HG03066 (cell line): ENCODE data around the gene CERS5.

Experiments
- ATAC-seq: cut with Tn5 transposase; IDR thresholded peaks from one replicate; pipeline ENCODE4 v1.9.1; 2021; ENCODE audit warnings: low read depth; ENCODE audit not compliant: unreplicated experiment

The CERS5 gene

GRCh38 chr12:50142993-50143392 is 24.2 kb downstream of the CERS5 start:
- no peak for ATAC-seq

GRCh38 chr12:50132505-50133135 is 34.5 kb downstream of the CERS5 start:
- ATAC-seq, result no peak

DNA sequence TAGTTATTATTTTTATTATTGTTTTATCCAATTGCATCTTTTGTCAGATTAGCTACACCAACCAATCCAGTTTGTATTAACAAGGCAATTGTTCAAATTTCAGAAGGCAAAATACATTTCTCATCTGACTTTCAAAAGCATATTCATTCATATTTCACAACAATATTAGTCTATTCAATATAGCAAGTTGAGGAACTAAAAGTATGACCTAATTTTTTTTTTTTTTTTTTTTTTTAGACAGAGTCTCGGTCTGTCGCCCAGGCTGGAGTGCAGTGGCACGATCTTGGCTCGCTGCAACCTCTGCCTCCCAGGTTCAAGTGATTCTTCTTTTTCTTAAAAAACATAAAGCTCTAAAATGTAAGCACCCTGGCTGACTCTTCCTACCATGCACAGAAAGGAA is 37.9 kb downstream of the CERS5 start:
- ATAC-seq, result no peak

DNA sequence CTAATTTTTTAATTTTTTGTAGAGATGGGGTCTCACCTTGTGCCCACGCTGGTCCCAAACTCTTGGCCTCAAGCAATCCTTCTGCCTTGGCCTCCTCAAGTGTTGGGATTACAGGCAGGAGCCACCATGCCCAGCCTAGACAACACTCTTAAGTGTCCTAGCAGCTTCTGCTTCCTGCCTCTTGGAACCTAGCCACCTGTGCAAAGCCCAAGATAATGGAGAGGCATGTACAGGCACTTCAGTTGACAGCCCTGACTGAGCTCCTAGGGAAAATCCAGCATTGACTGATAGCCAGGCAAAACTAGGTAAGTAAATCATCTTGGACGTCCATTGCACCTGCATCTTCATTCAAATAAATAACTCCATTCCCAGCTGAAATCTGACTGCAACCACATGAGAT is 39.6 kb downstream of the CERS5 start:
- ATAC-seq, result no peak

DNA sequence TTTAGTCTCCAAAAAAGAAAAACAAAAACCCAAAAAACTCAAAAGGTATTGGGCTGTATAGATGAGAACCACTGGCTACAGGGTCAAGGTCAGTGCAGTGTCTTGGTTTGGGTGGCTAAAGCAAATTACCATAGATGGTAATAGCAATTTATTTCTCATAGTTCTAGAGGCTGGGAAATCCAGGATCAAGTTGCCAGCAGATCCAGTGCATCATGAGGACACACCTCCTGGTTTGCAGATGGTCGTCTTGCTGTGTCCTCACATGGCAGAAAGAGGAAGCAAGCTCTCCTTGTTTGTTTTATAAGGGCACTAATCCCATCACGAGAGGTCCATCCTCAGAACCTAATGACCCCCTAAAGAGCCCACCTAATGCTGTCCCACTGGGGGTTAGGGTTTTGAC is 44.0 kb downstream of the CERS5 start:
- ATAC-seq, result no peak

DNA sequence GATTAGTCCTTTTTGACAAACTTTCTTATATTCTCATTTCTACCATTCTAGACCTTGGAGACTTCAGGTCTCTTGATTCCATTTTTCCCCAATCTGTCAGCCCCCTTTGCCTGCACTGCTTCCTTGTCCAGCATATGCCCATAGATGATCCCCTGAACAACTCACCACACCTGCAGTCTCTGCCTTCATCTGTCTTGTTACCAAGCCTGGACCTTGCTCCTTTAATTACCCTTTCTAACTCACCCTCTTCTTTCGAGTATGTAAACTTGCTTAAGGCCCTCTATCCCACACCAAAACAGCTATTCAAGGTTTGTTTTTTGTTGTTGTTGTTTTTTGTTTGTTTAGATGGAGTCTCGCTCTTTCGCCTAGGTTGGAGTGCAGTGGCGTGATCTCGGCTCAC is 45.5 kb downstream of the CERS5 start:
- no peak for ATAC-seq

DNA sequence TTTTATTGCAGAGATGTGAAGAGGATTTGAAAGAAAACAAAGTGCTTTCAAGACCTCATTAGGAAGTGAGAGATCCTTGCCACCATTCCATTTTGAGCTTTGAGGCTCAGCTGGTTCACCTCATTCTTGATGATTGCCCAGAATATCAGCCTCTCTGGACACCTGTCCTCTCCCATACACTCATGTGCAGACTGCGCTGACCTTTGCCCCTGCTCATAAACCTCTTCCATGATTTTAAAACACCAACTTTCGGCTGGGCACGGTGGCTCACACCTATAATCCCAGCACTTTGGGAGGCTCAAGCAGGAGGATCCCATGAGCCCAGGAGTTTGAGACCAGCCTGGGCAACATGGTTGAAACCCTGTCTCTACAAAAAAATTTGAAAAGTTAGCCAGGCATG is 46.2 kb downstream of the CERS5 start:
- no peak for ATAC-seq

GRCh38 chr12:50120521-50120920 is 46.6 kb downstream of the CERS5 start:
- ATAC-seq, result no peak

DNA sequence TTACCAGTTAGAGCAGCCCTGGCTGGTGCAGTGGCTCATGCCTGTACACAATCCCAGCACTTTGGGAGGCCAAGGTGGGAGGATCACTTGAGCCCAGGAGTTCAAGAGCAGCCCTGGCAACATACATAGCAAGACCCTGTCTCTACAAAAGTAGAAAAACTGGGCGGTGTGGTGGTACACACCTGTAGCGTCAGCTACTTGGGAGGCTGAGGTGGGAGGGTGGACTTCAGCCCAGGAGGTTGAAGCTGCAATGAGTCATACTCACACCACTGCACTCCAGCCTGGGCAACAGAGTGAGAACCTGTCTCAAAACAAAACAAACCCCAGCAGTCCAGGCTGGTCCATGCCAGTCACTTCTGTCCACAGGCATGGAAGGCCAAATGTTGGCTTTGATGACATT is 47.8 kb downstream of the CERS5 start:
- no peak for ATAC-seq

GRCh38 chr12:50117057-50117622 is 50.0 kb downstream of the CERS5 start:
- no peak for ATAC-seq

DNA sequence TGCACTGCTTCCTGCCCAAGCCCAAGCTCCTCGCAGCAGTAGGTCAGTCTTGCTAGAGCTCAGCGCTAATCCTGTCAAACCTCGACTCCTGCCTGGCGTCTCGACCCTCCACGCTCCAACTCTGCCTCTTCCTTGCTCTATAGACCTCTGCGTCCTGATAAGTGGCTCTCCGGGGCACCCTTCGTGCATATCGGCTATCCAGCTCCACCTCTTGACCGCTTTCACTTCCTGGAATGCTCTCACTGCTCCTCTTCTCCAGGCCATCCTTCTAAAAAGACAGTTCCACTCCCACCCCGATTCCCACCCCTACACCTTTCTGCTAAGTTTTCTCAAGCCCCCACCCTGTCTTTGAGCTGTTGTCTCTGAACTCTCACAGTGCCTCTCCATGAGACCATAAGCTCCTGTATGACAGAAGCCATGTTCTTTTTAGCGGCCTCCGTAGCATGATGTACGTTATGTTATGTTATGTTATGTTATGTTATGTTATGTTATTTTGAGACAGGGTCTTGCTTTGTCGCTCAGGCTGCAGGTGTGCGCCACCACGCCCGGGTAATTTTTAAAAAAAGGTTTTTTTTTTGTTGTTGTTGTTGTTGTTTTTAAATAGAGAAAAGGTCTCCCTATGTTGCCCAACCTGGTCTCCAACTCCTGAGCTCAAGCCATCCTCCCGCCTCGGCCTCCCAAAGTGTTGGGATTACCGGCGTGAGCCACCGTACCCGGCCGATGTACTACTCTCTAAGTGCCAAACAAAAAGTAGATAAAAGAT is 54.5 kb downstream of the CERS5 start:
- ATAC-seq, result peak; percentile 7

DNA sequence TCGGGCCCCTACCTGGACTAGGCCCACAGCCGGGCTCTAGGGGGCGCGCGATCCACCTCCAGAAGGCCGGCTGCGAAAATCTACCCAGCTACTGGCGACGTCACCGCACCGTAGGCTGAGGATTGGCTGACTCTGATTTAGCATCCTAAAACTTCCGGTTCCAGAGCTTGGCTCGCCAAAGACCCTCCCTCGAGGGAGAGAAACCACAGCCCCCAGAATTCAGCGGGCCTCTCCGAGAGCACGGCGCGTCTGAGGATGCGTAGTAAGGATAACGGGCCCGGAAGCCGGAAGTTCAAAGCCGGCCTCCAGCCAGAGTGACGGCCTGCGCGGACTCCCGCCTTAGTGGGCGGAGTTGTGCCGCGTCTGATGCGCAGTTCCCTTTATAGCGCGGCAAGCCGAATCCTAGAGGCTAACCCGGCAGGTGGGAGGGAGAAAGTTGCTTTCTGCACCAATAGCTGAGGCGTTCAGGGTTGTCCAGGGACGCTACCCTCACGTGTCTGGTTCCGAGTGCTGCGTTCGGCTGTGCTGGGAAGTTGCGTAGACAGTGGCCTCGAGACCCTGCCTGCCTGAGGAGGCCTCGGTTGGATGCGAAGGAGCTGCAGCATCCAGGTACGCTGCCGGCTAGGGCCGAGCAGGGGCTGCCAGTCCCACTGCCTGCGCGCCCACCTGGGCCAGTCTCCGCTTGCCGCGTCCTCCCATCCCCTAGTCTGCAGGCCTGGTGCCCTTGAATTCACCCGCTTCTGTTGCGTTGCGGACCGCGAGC is 55.3 kb downstream of the CERS5 start, which contains the start of gene COX14:
Gene COX14 (plus strand): TSS at position 544 of the 763 bp plus-strand sequence. CDS start 7,808 bp downstream, outside the sequence.
- ATAC-seq, result peak; percentile 78

GRCh38 chr12:50111395-50111692 is 55.8 kb downstream of the CERS5 start:
- peak; percentile 1 for ATAC-seq

- no peak for ATAC-seq
These were observed 56.3 kb downstream of the CERS5 start for GRCh38 chr12:50110762-50111351.

- no peak for ATAC-seq
These were observed 56.9 kb downstream of the CERS5 start for GRCh38 chr12:50110127-50110761.

DNA sequence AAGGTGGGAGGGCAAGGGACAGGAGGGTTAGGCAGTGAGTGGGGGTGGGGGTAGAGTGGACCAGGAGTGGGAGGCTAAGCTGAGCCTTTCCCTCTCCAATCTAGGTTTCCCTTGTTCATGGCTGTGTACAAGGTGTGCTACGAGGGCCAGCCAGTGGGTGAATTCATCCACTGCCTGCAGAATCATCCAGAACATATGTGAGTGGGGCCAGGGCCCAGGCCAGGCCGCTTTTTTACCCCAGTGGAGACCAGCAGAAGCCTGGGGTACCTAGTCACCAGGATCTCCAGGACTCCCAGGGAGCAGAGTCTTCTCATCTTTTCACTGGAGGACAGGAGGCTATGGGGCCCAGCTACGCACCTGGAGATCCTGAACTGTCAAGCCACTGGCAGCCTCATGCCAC is 57.9 kb downstream of the CERS5 start:
- no peak for ATAC-seq

DNA sequence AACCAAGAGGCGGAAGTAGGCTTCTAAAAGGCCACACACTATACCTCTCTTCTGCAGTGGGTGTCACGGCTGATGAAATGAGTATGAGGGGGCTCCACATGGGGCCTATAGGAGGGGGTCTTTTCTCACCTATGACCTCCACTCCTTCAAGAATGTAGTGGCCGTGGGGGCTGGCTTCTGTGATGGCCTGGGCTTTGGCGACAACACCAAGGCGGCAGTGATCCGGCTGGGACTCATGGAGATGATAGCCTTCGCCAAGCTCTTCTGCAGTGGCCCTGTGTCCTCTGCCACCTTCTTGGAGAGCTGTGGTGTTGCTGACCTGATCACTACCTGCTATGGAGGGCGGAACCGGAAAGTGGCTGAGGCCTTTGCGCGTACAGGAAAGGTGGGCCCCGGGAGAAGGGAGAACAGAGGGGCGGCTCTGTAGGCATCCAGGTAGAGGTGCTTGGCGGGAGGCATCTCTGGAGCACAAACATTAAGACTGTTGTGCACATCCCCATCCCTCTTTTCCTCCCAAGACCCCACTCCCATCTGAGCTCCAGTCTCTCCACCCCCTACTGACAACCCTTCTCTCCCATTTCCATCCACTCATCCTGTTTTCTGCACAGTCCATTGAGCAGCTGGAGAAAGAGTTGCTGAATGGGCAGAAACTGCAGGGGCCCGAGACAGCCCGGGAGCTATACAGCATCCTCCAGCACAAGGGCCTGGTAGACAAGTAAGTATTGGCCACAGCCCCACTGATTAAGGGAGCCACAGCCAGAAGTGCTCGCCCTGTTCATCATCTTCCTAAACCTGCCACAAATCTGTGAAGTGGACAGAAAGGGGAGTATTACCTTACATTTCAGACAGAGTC is 59.5 kb downstream of the CERS5 start:
- ATAC-seq, result no peak

DNA sequence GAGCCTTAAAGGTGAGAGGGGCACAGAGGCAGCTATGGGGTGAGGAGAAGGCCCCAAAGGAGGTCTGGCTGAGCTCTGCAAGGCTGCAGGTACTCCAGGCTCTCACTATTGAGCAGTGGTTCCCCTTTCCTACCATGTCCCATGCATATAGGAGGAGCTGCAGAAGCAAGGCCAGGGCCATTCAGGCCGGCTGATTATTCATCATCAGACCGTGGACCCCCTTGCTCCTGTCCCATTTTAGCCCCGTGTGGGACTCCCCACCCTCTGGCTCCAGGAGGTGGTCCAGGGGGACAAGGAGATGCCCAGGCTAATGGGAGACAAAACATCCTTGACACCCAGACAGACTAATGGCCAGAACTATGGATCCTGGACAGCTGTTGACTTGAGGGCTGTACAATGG is 60.3 kb downstream of the CERS5 start:
- ATAC-seq, result no peak

- ATAC-seq, result no peak
These were observed 61.2 kb downstream of the CERS5 start for GRCh38 chr12:50105913-50106450.
